Spleen (tissue), 11 donors: ENCODE measurements around the gene TMPO. TPM values are rescaled to one million over a fixed set of nuclear protein-coding genes. Genes with fewer than 3 reads are reported as not detected.

ENCODE experiments used
- DNase-seq: peaks from one replicate; pipeline ENCODE4 v3.0.0-alpha.2; 2020
- H3K27ac ChIP-seq, 8 donors: fragments of 200-600 bp; sonication (generic) in 7 of 8; 1 replicate in 4 of 8; 2 replicates in 4 of 8; pipeline versions ENCODE4 v1.5.0 to v1.8.0; 2016 to 2021; ENCODE audit warnings: inconsistent platforms in 4 of 8, mild to moderate bottlenecking in 4 of 8, moderate library complexity in 1 of 8
- H3K27me3 ChIP-seq, 7 donors: fragments of 200-600 bp; sonication (generic) in 6 of 7; replicated peaks in 1 of 7; 1 replicate in 4 of 7; 2 replicates in 3 of 7; pipeline versions ENCODE4 v1.5.0 to v1.8.0; 2016 to 2021; ENCODE audit warnings: inconsistent platforms in 3 of 7, mild to moderate bottlenecking in 1 of 7
- H3K36me3 ChIP-seq, 6 donors: fragments of 200-600 bp; sonication (generic) in 5 of 6; 1 replicate in 4 of 6; 2 replicates in 2 of 6; pipeline versions ENCODE4 v1.5.0 to v1.8.0; 2016 to 2021; ENCODE audit warnings: inconsistent platforms in 2 of 6
- H3K4me1 ChIP-seq, 6 donors: fragments of 200-600 bp; sonication (generic) in 5 of 6; 1 replicate in 3 of 6; 2 replicates in 3 of 6; pipeline versions ENCODE4 v1.5.0 to v1.8.0; 2016 to 2021; ENCODE audit warnings: inconsistent platforms in 3 of 6
- H3K4me3 ChIP-seq, 8 donors: fragments of 200-600 bp; sonication (generic) in 7 of 8; 1 replicate in 4 of 8; 2 replicates in 4 of 8; pipeline versions ENCODE4 v1.5.0 to v1.8.0; 2016 to 2021; ENCODE audit warnings: inconsistent platforms in 4 of 8, mild to moderate bottlenecking in 4 of 8, moderate library complexity in 2 of 8
- H3K9me3 ChIP-seq, 8 donors: fragments of 200-600 bp; sonication (generic) in 7 of 8; 1 replicate in 4 of 8; 2 replicates in 4 of 8; pipeline versions ENCODE4 v1.5.0 to v1.8.0; 2016 to 2021; ENCODE audit warnings: inconsistent platforms in 4 of 8
- POLR2A ChIP-seq, 3 donors: fragments of 450-650 bp; IDR thresholded peaks; one replicate each; pipeline ENCODE4 v1.5.1; 2017; ENCODE audit warnings: antibody characterized with exemption in 3 of 3, mild to moderate bottlenecking in 1 of 3
- POLR2AphosphoS5 ChIP-seq, 3 donors: sonication (generic); formaldehyde crosslinking; IDR thresholded peaks; one replicate each; pipeline ENCODE4 v1.5.1; 2017; ENCODE audit warnings: antibody characterized with exemption in 3 of 3
- WGBS, 5 donors: extraction: QIAGEN DNeasy Blood & Tissue Kit in 3 of 5; methylation state at CpG; one replicate each; pipeline versions ENCODE4 v1.1.5 to v1.1.7; 2013 to 2018; 5-methylcytosine and 5-hydroxymethylcytosine counted together
- intact Hi-C: fragments of 100-400 bp; cut with DNase I; formaldehyde crosslinking; loops from one replicate; pipeline ENCODE4 v1.15.0; 2023; ENCODE audit warnings: low total_unique reads
- polyA plus RNA-seq, 3 donors: library from polyadenylated mRNA; stranded (reverse); fragments of 200-250 nt; gene quantifications; one replicate each; pipeline ENCODE4 v1.2.1, GENCODE V29; 2013
- total RNA-seq, 7 donors: library from RNA; depleted of rRNA in 3 of 7; stranded (reverse); fragments of >200 nt in 3 of 7; fragmentation: NEBNext Ultra II Directional in 4 of 7; extraction: Animal tissue kit (Norgen Biotek cat#: 25700) in 4 of 7; gene quantifications; one replicate each; pipeline versions ENCODE4 v1.1.0 to v1.2.1, GENCODE V29; 2016 to 2021
- TF ChIP-seq, protein P1 (sequence below), 11 experiments: fragments of 200-600 bp in 7 of 11; fragments of 450-650 bp in 4 of 11; sonication (generic) in 4 of 11; IDR thresholded peaks in 8 of 11; conservative IDR thresholded peaks in 3 of 11; 1 replicate in 7 of 11; 2 replicates in 4 of 11; pipeline versions ENCODE4 v1.4.0 to v1.8.0; 2016 to 2021; ENCODE audit warnings: antibody characterized with exemption in 11 of 11, inconsistent platforms in 4 of 11, mild to moderate bottlenecking in 1 of 11
- donor health status: healthy with polysubstance abuse.
- donor health status: DM: no; HTN: no; CAD: no; lungs with moderate emphysema.
- donor health status: DM: no; HTN: no; CAD: no.
- donor health status: Bipolar disorder and iron deficiency.
- donor health status: healthy.
- donor health status: DM: no; HTN: no; CAD: no.
- donor health status: DM: yes; HTN: yes; CAD: no.

TMPO gene
- total and polyA plus RNA-seq, 10 donors = 31.6 to 150 (median 89.8) TPM

DNA sequence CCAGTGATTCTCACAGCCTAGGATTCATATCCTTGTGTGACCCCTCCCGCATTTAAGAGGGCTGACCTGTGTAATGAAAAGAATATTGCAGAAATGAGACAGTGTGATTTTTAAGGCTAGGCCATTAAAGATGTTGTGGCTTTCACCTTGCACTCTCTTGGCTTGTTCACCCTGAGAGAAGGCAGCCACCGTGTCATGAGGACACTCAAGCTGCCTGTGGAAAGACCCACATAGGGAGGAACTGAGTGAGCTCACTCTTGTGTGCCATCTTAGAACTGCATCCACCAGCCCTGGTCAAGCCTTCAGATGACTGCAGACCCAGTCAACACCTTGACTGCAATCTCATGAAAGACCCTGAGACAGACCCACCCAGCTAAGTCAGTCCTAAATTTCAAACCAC lies 46.3 kb upstream of the TMPO start:
- H3K9me3 ChIP-seq = no peaks in the 10 kb centered on the region
- no peak overlapping the region for H3K4me3 ChIP-seq
- H3K36me3 ChIP-seq = no peaks in the 10 kb centered on the region
- 63 to 96% (median 80%) methylated on average over 2 of the region's 2 CpGs for WGBS, 5 donors
- H3K4me1 ChIP-seq = peaks cover 0 to 15% (median 0%) of the 10 kb centered on the region in 6 donors
- DNase-seq = no peak
- no peaks in the 10 kb centered on the region for H3K27me3 ChIP-seq
- H3K27ac ChIP-seq = no peak overlapping the region
- intact Hi-C loops = no loop called here
- TF ChIP-seq POLR2A (IDR thresholded peaks at IDR 0.05) (no peak), POLR2AphosphoS5 (IDR thresholded peaks at IDR 0.05) (no peak)
- TF ChIP-seq, protein P1, sequence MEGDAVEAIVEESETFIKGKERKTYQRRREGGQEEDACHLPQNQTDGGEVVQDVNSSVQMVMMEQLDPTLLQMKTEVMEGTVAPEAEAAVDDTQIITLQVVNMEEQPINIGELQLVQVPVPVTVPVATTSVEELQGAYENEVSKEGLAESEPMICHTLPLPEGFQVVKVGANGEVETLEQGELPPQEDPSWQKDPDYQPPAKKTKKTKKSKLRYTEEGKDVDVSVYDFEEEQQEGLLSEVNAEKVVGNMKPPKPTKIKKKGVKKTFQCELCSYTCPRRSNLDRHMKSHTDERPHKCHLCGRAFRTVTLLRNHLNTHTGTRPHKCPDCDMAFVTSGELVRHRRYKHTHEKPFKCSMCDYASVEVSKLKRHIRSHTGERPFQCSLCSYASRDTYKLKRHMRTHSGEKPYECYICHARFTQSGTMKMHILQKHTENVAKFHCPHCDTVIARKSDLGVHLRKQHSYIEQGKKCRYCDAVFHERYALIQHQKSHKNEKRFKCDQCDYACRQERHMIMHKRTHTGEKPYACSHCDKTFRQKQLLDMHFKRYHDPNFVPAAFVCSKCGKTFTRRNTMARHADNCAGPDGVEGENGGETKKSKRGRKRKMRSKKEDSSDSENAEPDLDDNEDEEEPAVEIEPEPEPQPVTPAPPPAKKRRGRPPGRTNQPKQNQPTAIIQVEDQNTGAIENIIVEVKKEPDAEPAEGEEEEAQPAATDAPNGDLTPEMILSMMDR (IDR thresholded peaks at IDR 0.05 in 8 of 11, conservative IDR thresholded peaks at IDR 0.05 in 3 of 11) = no peak

DNA sequence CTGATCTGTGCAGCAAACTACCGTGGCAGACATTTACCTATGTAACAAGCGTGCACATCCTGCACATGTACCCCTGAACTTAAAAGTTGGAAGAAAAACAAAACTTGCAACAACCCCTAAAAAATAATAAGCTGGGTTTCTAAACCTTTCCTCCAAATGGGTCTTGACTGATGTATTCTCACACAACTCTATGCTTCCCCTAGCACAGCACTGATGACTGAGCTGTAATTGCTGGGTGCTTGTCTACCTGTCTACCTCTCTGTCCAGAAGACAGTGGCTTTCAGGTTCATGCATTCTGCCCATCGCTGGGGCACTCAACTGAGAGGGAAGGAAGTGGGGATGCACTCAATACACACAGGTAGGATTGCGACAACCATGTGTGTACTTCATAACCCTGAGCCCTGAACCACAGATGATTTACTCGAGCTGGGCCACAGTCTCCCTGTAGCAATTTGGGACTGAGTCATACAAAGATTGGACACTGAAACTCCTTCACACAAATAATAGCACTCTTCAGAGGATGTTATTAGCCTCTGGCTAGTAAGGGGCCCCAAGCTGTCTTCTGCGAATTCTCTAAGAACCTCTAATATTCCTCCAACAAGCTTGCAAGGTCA lies 44.8 kb upstream of the TMPO start:
- no peak for DNase-seq
- Histone ChIP-seq H3K4me3 (no peak overlapping the region), H3K27ac (peak overlapping the region in 1 of 8 donors; percentile 3), H3K36me3 (no peaks in the 10 kb centered on the region), H3K9me3 (no peaks in the 10 kb centered on the region), H3K4me1 (peaks cover 0 to 13% (median 0%) of the 10 kb centered on the region in 6 donors), H3K27me3 (no peaks in the 10 kb centered on the region)
- TF ChIP-seq POLR2AphosphoS5 (IDR thresholded peaks at IDR 0.05) (no peak), POLR2A (IDR thresholded peaks at IDR 0.05) (no peak)
- TF ChIP-seq, protein P1 (IDR thresholded peaks at IDR 0.05 in 8 of 11, conservative IDR thresholded peaks at IDR 0.05 in 3 of 11) = no peak
- WGBS, 5 donors = 63 to 86% (median 77%) methylated on average over 6 of the region's 6 CpGs
- intact Hi-C loops = no loop called here

DNA sequence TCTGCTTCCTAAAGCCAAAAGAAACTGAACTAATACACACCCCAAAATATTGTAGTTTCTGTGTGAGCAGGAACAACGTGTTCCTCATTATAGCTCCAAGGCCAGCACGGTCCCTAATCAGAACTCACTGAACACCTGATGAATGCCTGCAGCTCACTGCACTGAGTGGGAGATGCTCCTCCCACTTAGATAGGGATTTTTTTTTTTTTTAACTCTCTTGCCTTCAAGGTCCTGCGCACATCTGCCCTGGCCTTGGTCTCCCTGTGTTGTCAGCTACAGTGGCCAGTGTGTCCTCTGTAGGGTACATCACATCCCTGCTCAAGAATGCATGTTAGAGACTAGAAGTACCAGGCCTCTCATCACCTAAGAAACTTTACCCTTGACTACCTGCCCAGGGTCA lies 44.3 kb upstream of the TMPO start:
- Histone ChIP-seq H3K36me3 (no peaks in the 10 kb centered on the region), H3K4me1 (peaks cover 0 to 8% (median 0%) of the 10 kb centered on the region in 6 donors), H3K9me3 (no peaks in the 10 kb centered on the region), H3K27ac (peak overlapping the region in 1 of 8 donors; percentile 3), H3K27me3 (no peaks in the 10 kb centered on the region), H3K4me3 (no peak overlapping the region)
- intact Hi-C loops = no loop called here
- no peak for DNase-seq
- 60 to 80% (median 62%) methylated on average over 3 of the region's 3 CpGs for WGBS, 5 donors
- TF ChIP-seq POLR2A (IDR thresholded peaks at IDR 0.05) = no peak
- TF ChIP-seq POLR2AphosphoS5 (IDR thresholded peaks at IDR 0.05) = no peak
- TF ChIP-seq, protein P1 (IDR thresholded peaks at IDR 0.05 in 8 of 11, conservative IDR thresholded peaks at IDR 0.05 in 3 of 11) = no peak

DNA sequence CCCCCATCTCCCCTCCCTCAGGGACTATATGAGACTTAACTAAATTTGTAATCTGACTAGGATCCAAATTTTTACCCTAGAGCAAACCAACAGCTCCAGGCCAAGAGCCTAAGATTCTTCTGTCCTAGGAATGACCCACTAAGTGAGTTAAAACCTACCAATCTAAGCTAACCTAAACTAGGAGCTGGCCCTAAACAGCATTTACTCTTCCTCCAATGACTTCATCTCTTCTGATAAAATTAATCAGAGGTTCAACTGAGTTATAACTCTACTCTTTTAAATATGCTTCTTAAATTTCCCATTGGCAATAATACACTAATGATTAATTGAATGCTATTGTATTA lies 39.9 kb upstream of the TMPO start:
- intact Hi-C loops = no loop called here
- Histone ChIP-seq H3K27ac (no peak overlapping the region), H3K27me3 (no peaks in the 10 kb centered on the region), H3K4me1 (peaks cover 0 to 6% (median 0%) of the 10 kb centered on the region in 6 donors), H3K36me3 (no peaks in the 10 kb centered on the region), H3K4me3 (no peak overlapping the region), H3K9me3 (peaks cover 0 to 8% (median 0%) of the 10 kb centered on the region in 8 donors)
- TF ChIP-seq, protein P1 (IDR thresholded peaks at IDR 0.05 in 8 of 11, conservative IDR thresholded peaks at IDR 0.05 in 3 of 11) = no peak
- TF ChIP-seq POLR2A (IDR thresholded peaks at IDR 0.05) = no peak
- TF ChIP-seq POLR2AphosphoS5 (IDR thresholded peaks at IDR 0.05) = no peak
- no peak for DNase-seq
